Measurements from ENCODE around the gene LRCH3.

Gene LRCH3

GRCh38 chr3:197791113-197791891 lies at the start of gene LRCH3:
LRCH3 (plus strand) TSS chr3:197791254; CDS start chr3:197791279, 25 bp downstream.
- DNase-seq, result no peak

- DNase-seq, result no peak
These were observed 48.3 kb upstream of the LRCH3 start for GRCh38 chr3:197742787-197743186.

GRCh38 chr3:197746209-197746608 lies 44.8 kb upstream of the LRCH3 start:
- DNase-seq, result peak; percentile 20

- peak; percentile 59 for DNase-seq
These were observed 44.2 kb upstream of the LRCH3 start for GRCh38 chr3:197746801-197747237.

GRCh38 chr3:197748597-197749314 lies 42.3 kb upstream of the LRCH3 start:
- no peak for DNase-seq

GRCh38 chr3:197749315-197749600 lies 41.8 kb upstream of the LRCH3 start:
- DNase-seq, result peak; percentile 36

GRCh38 chr3:197749601-197750395 lies 41.3 kb upstream of the LRCH3 start, which contains the start of gene FYTTD1:
FYTTD1 (plus strand) TSS chr3:197749883; CDS start chr3:197749972, 89 bp downstream.
- DNase-seq, result peak; percentile 63

- peak; percentile 6 for DNase-seq
These were observed 40.6 kb upstream of the LRCH3 start for GRCh38 chr3:197750396-197750831.

GRCh38 chr3:197750858-197751737 lies 40.0 kb upstream of the LRCH3 start:
- DNase-seq, result no peak

GRCh38 chr3:197752107-197752506 lies 38.9 kb upstream of the LRCH3 start:
- no peak for DNase-seq

- no peak for DNase-seq
These were observed 37.8 kb upstream of the LRCH3 start for GRCh38 chr3:197753263-197753662.

GRCh38 chr3:197756704-197757103 lies 34.4 kb upstream of the LRCH3 start:
- no peak for DNase-seq

- no peak for DNase-seq
These were observed 32.5 kb upstream of the LRCH3 start for GRCh38 chr3:197758512-197758911.

GRCh38 chr3:197761784-197762183 lies 29.3 kb upstream of the LRCH3 start:
- DNase-seq, result no peak

GRCh38 chr3:197775317-197775716 lies 15.7 kb upstream of the LRCH3 start:
- no peak for DNase-seq

- DNase-seq, result no peak
These were observed 8.8 kb upstream of the LRCH3 start for GRCh38 chr3:197782230-197782629.

- DNase-seq, result no peak
These were observed 7.0 kb upstream of the LRCH3 start for GRCh38 chr3:197784019-197784585.

GRCh38 chr3:197787412-197787811 lies 3.6 kb upstream of the LRCH3 start:
- no peak for DNase-seq

- no peak for DNase-seq
These were observed 1.7 kb upstream of the LRCH3 start for GRCh38 chr3:197789309-197789708.

GRCh38 chr3:197790033-197790432 lies 1.0 kb upstream of the LRCH3 start:
- no peak for DNase-seq

GRCh38 chr3:197791892-197792647 lies 1.0 kb downstream of the LRCH3 start:
- DNase-seq, result no peak

Data from GF-D8 (cell line).